Calu3 (cell line): ENCODE results near the gene KLHL6. TPM values are rescaled to one million over a fixed set of nuclear protein-coding genes. Genes with fewer than 3 reads are reported as not detected.

Experiments
- BruUV-seq: library from RNA; stranded (reverse); fragments of 400-500 nt; replicated peaks from 2 replicates; lab custom pipeline; 2021; lab: Mats Ljungman, UMichigan
- CTCF ChIA-PET: fragments of 300-600 bp; sonication (Branson Sonifier 250); formaldehyde crosslinking; loops from one replicate; lab custom pipeline; 2022; ENCODE audit warnings: antibody characterized with exemption; lab: Charles Lee
- DNase-seq: peaks from one replicate; pipeline ENCODE4 v3.0.0; 2022
- H3K27ac Mint-ChIP-seq: one replicate; pipeline ENCODE4 v1.8.0; 2022; ENCODE audit warnings: mixed read lengths; ENCODE audit not compliant: unreplicated experiment
- H3K27me3 Mint-ChIP-seq: one replicate; pipeline ENCODE4 v1.8.0; 2022; ENCODE audit warnings: mixed read lengths; ENCODE audit not compliant: unreplicated experiment
- H3K36me3 Mint-ChIP-seq: one replicate; pipeline ENCODE4 v1.8.0; 2022; ENCODE audit warnings: mild to moderate bottlenecking, moderate library complexity, mixed read lengths; ENCODE audit not compliant: insufficient read depth, unreplicated experiment
- H3K4me1 Mint-ChIP-seq: one replicate; pipeline ENCODE4 v1.8.0; 2022; ENCODE audit warnings: mild to moderate bottlenecking, low read depth, mixed read lengths; ENCODE audit not compliant: unreplicated experiment
- H3K4me3 Mint-ChIP-seq: one replicate; pipeline ENCODE4 v1.8.0; 2022; ENCODE audit warnings: mild to moderate bottlenecking, low read depth, moderate library complexity, mixed read lengths; ENCODE audit not compliant: unreplicated experiment
- H3K9me3 Mint-ChIP-seq: one replicate; pipeline ENCODE4 v1.8.0; 2022; ENCODE audit warnings: low read depth, mixed read lengths; ENCODE audit not compliant: unreplicated experiment
- CTCF ChIP-seq: fragments of 200-600 bp; IDR thresholded peaks from one replicate; pipeline ENCODE4 v1.8.0; 2022; ENCODE audit warnings: antibody characterized with exemption; ENCODE audit not compliant: unreplicated experiment
- intact Hi-C: fragments of 100-400 bp; cut with micrococcal nuclease; formaldehyde crosslinking; loops from one replicate; pipeline ENCODE4 v1.10.0; 2022; ENCODE audit not compliant: unreplicated experiment
- total RNA-seq: library from RNA; stranded (reverse); gene quantifications from 2 replicates; pipeline ENCODE4 v1.2.3, GENCODE V29; 2022

The KLHL6 gene
- total RNA-seq, 1 experiment from 2014 or later: not detected

GRCh38 chr3:183502237-183503181 lies 53.0 kb downstream of the KLHL6 start:
- no peak overlapping the region for H3K27ac Mint-ChIP-seq
- intact Hi-C loops: no loop called here
- no peak for DNase-seq
- no peaks in the 10 kb centered on the region for H3K9me3 Mint-ChIP-seq
- peaks cover 52% of the 10 kb centered on the region for H3K27me3 Mint-ChIP-seq
- H3K4me3 Mint-ChIP-seq: no peak overlapping the region
- H3K4me1 Mint-ChIP-seq: peaks cover 6% of the 10 kb centered on the region
- TF ChIP-seq CTCF: no peak
- H3K36me3 Mint-ChIP-seq: no peaks in the 10 kb centered on the region
- no TSS peak for BruUV-seq
- CTCF ChIA-PET: interaction anchor here (0.7 to 2.5 kb wide), 4 partner anchors 17 to 265 kb away, joined by 3 to 8 read pairs (median 5); no protein-coding TSS in a partner anchor

GRCh38 chr3:183500981-183501704 lies 54.4 kb downstream of the KLHL6 start:
- H3K9me3 Mint-ChIP-seq: no peaks in the 10 kb centered on the region
- no peak for TF ChIP-seq CTCF
- intact Hi-C loops: no loop called here
- H3K27ac Mint-ChIP-seq: no peak overlapping the region
- no peaks in the 10 kb centered on the region for H3K36me3 Mint-ChIP-seq
- no TSS peak for BruUV-seq
- H3K4me3 Mint-ChIP-seq: no peak overlapping the region
- DNase-seq: no peak
- peaks cover 6% of the 10 kb centered on the region for H3K4me1 Mint-ChIP-seq
- CTCF ChIA-PET: interaction anchor here (0.7 to 2.5 kb wide), 3 partner anchors 18 to 271 kb away, joined by 3 to 8 read pairs (median 7); no protein-coding TSS in a partner anchor
- peaks cover 40% of the 10 kb centered on the region for H3K27me3 Mint-ChIP-seq

- Mint-ChIP-seq H3K27me3 (peaks cover 40% of the 10 kb centered on the region), H3K9me3 (no peaks in the 10 kb centered on the region), H3K27ac (no peak overlapping the region), H3K36me3 (no peaks in the 10 kb centered on the region), H3K4me1 (peaks cover 6% of the 10 kb centered on the region), H3K4me3 (no peak overlapping the region)
- CTCF ChIA-PET: no interaction called here
- DNase-seq: no peak
- no TSS peak for BruUV-seq
- no peak for TF ChIP-seq CTCF
- intact Hi-C loops: no loop called here
These were observed 55.2 kb downstream of the KLHL6 start for GRCh38 chr3:183500319-183500718.

- TF ChIP-seq CTCF: no peak
- Mint-ChIP-seq H3K27me3 (peaks cover 46% of the 10 kb centered on the region), H3K9me3 (no peaks in the 10 kb centered on the region), H3K27ac (no peak overlapping the region), H3K4me3 (no peak overlapping the region), H3K36me3 (no peaks in the 10 kb centered on the region), H3K4me1 (peaks cover 6% of the 10 kb centered on the region)
- BruUV-seq: no TSS peak
- CTCF ChIA-PET: no interaction called here
- intact Hi-C loops: loop anchor here (10.0 kb wide), 1 partner anchor 136 kb away; the partner anchor contains the start of gene KLHL24
- DNase-seq: no peak
These were observed 56.9 kb downstream of the KLHL6 start for GRCh38 chr3:183498634-183499033.
